ENCODE results near the gene HSFX4. TPM values are rescaled to one million over a fixed set of nuclear protein-coding genes. Genes with fewer than 3 reads are reported as not detected.

The HSFX4 gene
- total and polyA plus RNA-seq, 2 donors (not counting 3 experiments of a cell fraction or from before 2014, with no cell fraction given), result not detected

DNA sequence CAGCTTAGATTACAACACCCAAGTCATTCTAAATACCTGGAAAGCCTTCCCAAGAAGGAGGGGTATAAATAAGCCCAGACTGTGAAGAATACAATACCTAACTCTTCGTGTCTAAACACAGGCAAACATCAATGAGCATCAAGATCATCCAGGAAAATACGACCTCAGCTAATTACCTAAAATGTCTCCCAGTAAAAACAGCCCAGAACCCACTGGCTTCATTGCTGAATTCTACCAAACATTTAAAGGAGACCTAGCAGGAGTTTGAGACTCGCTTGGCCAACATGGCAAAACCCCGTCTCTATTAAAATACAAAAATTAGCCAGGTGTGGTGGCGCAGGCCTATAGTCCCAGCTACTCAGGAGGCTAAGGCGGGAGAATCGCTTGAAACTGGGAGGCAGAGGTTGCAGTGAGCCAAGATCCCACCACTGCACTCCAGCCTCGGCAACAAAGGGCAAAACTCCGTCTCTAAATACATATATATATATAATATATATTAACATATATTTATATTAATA is 19.1 kb upstream of the HSFX4 start:
- ChIA-PET POLR2A (no interaction called here), CTCF (no interaction called here)
- Histone ChIP-seq H3K79me2 (ENCODE audit: control insufficient read depth, insufficient read depth, low read length) (no peaks in the 10 kb centered on the region), H3K36me3 (ENCODE audit: control insufficient read depth in 2 of 2, extremely low read depth in 1 of 2, insufficient read depth in 2 of 2, low read length in 2 of 2) (no peaks in the 10 kb centered on the region), H3K4me2 (ENCODE audit: insufficient read depth, low read length) (no peak overlapping the region), H3K9me1 (replicated peaks; ENCODE audit: control insufficient read depth, extremely low read depth, insufficient read depth, low read length) (no peaks in the 10 kb centered on the region), H3K9me3 (replicated peaks; ENCODE audit: control insufficient read depth, insufficient read depth, low read length) (no peaks in the 10 kb centered on the region), H3K27me3 (ENCODE audit: control insufficient read depth in 2 of 2, insufficient read depth in 2 of 2, low read length in 2 of 2) (no peaks in the 10 kb centered on the region), H3K9ac (replicated peaks; ENCODE audit: extremely low read depth, insufficient read depth, low read length) (no peak overlapping the region), H2AFZ (ENCODE audit: low read depth, low read length) (no peak overlapping the region), H3K4me1 (ENCODE audit: control insufficient read depth, extremely low read depth, insufficient read depth, low read length) (no peaks in the 10 kb centered on the region), H4K20me1 (replicated peaks; ENCODE audit: control insufficient read depth, extremely low read depth, insufficient read depth, low read length) (no peaks in the 10 kb centered on the region), H3K4me3 (replicated peaks in 1 of 3; ENCODE audit: insufficient read depth in 1 of 3, low read depth in 1 of 3, low read length in 3 of 3) (no peak overlapping the region), H3K27ac (ENCODE audit: insufficient read depth, low read depth, low read length) (no peak overlapping the region)
- DNase-seq (ENCODE audit: low read depth, low spot score) (no peak), FAIRE-seq (no peak)
- intact Hi-C loops (cut with micrococcal nuclease), result no loop called here
- TF ChIP-seq GATA2 (IDR thresholded peaks at IDR 0.05; ENCODE audit: insufficient read depth, insufficient read length, low read depth, low read length), result no peak
- TF ChIP-seq, protein P1, sequence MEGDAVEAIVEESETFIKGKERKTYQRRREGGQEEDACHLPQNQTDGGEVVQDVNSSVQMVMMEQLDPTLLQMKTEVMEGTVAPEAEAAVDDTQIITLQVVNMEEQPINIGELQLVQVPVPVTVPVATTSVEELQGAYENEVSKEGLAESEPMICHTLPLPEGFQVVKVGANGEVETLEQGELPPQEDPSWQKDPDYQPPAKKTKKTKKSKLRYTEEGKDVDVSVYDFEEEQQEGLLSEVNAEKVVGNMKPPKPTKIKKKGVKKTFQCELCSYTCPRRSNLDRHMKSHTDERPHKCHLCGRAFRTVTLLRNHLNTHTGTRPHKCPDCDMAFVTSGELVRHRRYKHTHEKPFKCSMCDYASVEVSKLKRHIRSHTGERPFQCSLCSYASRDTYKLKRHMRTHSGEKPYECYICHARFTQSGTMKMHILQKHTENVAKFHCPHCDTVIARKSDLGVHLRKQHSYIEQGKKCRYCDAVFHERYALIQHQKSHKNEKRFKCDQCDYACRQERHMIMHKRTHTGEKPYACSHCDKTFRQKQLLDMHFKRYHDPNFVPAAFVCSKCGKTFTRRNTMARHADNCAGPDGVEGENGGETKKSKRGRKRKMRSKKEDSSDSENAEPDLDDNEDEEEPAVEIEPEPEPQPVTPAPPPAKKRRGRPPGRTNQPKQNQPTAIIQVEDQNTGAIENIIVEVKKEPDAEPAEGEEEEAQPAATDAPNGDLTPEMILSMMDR (IDR thresholded peaks at IDR 0.05; ENCODE audit: extremely low read depth in 1 of 2, insufficient read depth in 1 of 2, low read depth in 1 of 2, low read length in 2 of 2), result no peak
- no peak for TF ChIP-seq JUN (IDR thresholded peaks at IDR 0.05; ENCODE audit: borderline replicate concordance, insufficient read depth, insufficient read length, low read depth)
- TF ChIP-seq MYC (IDR thresholded peaks at IDR 0.05; ENCODE audit: low read depth, low read length), result no peak
- TF ChIP-seq, protein P2, sequence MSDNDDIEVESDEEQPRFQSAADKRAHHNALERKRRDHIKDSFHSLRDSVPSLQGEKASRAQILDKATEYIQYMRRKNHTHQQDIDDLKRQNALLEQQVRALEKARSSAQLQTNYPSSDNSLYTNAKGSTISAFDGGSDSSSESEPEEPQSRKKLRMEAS (IDR thresholded peaks at IDR 0.05; ENCODE audit: insufficient read depth, insufficient read length), result no peak
- no peak for TF ChIP-seq EZH2 (IDR thresholded peaks at IDR 0.05; ENCODE audit: borderline replicate concordance, low read depth, low read length, severe bottlenecking)
- TF ChIP-seq FOS (IDR thresholded peaks at IDR 0.05; ENCODE audit: borderline replicate concordance, insufficient read depth, low read length), result no peak
- no peak for TF ChIP-seq POLR2A (IDR thresholded peaks at IDR 0.05; ENCODE audit: low read depth, low read length)
- TF ChIP-seq POLR2AphosphoS5 (IDR thresholded peaks at IDR 0.05; ENCODE audit: insufficient read depth, low read depth, low read length), result no peak
- dilution Hi-C loops (cut with MboI; ENCODE audit: extremely low pct_ligation_motif_present, low sequenced_read_pairs), result no loop called here
- no TSS peak for BruUV-seq (replicated peaks)

Data from endothelial cell of umbilical vein (primary cell).